C4-2B (cell line): Measurements from ENCODE around the gene EPHB2.

Experiments used
- ZFX ChIP-seq: fragments of 450-650 bp; IDR thresholded peaks from 2 replicates; pipeline ENCODE4 v1.6.1; 2017
- TF ChIP-seq, protein P1 (sequence below): fragments of 450-650 bp; conservative IDR thresholded peaks from 2 replicates; pipeline ENCODE4 v1.5.1; 2017; ENCODE audit warnings: mild to moderate bottlenecking

DNA sequence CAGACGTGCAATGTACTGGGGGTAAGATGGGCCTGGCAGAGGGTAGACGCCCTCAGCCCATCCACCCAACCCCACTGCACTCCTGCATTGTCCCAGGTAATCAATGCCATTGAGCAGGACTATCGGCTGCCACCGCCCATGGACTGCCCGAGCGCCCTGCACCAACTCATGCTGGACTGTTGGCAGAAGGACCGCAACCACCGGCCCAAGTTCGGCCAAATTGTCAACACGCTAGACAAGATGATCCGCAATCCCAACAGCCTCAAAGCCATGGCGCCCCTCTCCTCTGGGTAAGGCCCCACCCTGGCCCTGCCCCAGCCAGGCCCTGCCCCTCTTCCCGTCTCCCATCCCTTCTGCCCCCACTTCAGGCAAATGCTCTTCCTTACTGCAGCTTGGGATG, 199.6 kb downstream of the EPHB2 start:
- TF ChIP-seq, protein P1, sequence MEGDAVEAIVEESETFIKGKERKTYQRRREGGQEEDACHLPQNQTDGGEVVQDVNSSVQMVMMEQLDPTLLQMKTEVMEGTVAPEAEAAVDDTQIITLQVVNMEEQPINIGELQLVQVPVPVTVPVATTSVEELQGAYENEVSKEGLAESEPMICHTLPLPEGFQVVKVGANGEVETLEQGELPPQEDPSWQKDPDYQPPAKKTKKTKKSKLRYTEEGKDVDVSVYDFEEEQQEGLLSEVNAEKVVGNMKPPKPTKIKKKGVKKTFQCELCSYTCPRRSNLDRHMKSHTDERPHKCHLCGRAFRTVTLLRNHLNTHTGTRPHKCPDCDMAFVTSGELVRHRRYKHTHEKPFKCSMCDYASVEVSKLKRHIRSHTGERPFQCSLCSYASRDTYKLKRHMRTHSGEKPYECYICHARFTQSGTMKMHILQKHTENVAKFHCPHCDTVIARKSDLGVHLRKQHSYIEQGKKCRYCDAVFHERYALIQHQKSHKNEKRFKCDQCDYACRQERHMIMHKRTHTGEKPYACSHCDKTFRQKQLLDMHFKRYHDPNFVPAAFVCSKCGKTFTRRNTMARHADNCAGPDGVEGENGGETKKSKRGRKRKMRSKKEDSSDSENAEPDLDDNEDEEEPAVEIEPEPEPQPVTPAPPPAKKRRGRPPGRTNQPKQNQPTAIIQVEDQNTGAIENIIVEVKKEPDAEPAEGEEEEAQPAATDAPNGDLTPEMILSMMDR: no peak
- TF ChIP-seq ZFX: no peak
